Measurements from ENCODE around the gene LYG1.
"Not testable (repeated sequence)": the region's sequence is repeated elsewhere in the genome, so short reads cannot be mapped to it uniquely, and the experiment has no call there.

- TF ChIP-seq CTCF (conservative IDR thresholded peaks at IDR 0.05 in 1 of 2, IDR thresholded peaks at IDR 0.05 in 1 of 2; ENCODE audit: low read depth in 1 of 2, low read length in 2 of 2); EZH2 (IDR thresholded peaks at IDR 0.05; ENCODE audit: low read length, missing control alignments): not testable (repeated sequence)
Measured at GRCh38 chr2:99317873-99318200, 16.8 kb upstream of the LYG1 start.
